UCSD-AML1 (cell line): ENCODE data around the gene ASIC2.

Experiments used
- DNase-seq: peaks from one replicate; lab custom pipeline; 2025; ENCODE audit not compliant: unreplicated experiment; lab: John Stamatoyannopoulos, UW

ASIC2 gene

GRCh38 chr17:33292981-33293867, at the start of gene ASIC2:
Gene ASIC2, minus strand, starts transcription at chr17:33293295.
- no peak for DNase-seq

GRCh38 chr17:33342025-33342424, 48.9 kb upstream of the ASIC2 start:
- DNase-seq = no peak

- DNase-seq = no peak
Measured at GRCh38 chr17:33338242-33338641, 45.1 kb upstream of the ASIC2 start.

DNA sequence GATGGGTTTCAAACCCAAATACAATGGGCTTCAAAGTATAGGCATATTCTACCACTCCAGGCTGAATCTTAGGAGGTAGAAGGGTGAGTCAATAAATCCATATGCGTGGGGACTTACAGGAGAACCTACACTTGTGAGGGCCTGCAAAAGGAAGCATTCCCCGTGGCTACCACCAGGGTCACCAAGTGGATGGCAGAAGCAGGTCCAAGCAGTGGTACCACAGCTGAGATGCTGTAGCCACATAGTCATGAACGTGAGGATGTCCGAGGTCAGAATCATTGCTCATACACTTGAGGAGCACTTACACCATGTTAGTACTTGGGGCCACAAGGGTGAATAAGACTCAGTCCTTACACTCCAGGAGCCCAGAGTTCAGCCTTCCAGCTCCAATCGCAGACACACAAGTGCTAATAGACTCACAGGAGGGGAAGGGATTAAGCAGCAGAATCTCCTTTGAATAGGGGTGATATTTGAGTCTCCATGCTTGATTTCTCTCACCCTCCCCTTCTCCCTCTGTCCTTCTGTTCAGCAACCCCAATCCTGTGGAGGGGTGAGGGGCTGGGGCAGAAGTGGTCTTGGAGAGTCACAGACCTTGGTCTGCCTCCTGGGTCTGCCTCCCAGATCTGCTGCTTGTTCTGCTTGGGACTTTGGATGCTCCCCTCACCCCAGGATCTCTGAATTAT, 42.5 kb upstream of the ASIC2 start:
- no peak for DNase-seq

- no peak for DNase-seq
Measured at GRCh38 chr17:33334703-33335102, 41.6 kb upstream of the ASIC2 start.

- DNase-seq = no peak
Measured at GRCh38 chr17:33330877-33331276, 37.8 kb upstream of the ASIC2 start.

- DNase-seq = no peak
Measured at GRCh38 chr17:33328129-33328528, 35.0 kb upstream of the ASIC2 start.

- no peak for DNase-seq
Measured at GRCh38 chr17:33324736-33325135, 31.6 kb upstream of the ASIC2 start.

DNA sequence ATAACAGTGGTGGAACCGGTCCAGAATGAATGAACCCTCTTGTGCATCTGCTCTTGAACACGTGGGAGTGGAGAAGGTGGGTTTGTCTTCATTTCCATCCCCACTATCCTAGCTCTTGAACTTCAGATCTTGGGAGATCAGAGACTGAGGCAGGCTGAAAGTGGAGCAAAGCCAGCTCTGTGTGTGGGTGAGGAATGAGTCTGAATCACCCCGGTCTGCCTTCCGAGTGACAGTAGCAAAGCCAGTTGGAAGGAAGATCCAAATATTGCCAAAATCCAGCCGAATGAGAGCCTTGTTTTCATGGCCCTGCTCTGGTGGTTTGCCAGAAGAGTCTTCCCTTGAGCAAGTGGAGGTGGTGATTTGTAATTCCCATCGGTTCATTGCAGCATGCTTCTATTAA, 29.0 kb upstream of the ASIC2 start:
- no peak for DNase-seq

DNA sequence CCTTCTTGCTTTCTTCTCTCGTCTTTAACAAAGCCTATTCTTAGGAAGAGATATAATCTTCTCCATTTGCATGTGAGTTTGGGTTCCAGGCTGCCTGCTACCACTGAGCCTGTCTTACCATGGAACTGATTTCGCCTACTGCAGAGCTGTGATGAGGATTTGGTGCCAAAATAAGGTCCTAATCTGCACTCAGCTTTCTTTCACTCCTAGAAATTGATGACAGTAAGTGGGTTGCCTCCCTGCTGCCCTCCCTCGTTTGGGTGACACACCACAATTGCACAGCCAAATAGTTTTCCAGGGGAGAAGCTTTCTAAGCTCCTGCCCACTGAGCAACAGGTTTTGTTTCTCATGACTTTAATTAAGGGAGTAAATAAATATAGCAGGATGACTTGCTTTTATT, 25.1 kb upstream of the ASIC2 start:
- no peak for DNase-seq

GRCh38 chr17:33316746-33317145, 23.7 kb upstream of the ASIC2 start:
- no peak for DNase-seq

GRCh38 chr17:33310296-33310695, 17.2 kb upstream of the ASIC2 start:
- no peak for DNase-seq

DNA sequence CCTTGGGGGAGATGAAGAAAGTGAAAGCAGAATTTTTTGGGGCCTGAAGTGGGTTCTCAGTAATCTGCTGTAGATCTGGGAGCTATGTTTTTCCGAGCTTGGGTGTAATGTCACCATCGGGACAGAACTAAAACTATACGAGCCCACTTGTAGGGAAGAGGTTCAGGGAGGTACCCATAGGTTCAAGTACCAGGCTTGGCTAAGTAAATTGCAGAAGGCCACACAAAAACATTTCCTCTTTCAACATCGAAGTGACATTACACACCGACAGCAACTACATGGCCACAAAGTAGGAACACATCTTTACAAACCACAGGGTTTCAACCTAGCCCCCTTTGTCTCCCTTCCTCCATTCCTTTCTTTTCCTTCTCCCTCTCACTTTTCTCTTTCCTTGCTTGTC, 10.2 kb upstream of the ASIC2 start:
- no peak for DNase-seq

DNA sequence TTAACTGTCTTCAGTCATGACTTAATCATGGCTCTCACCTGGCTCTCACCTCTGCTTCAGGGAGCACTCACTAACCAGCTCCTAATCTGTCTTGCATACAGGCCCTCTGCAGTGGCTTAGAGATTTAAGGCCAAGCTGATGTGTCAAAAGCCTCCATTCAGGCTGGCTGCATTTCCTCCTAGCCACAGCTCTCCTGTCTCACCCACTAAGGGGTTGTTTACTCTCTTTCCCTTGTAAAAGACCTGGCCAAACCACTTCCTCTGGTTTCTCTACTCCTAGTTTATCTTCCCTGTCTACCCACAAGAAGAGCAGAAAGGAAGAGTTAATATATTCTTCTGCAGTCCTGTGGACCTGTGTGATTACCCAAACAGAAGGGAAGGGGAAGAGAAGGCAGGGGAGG, 9.3 kb upstream of the ASIC2 start:
- DNase-seq = no peak

DNA sequence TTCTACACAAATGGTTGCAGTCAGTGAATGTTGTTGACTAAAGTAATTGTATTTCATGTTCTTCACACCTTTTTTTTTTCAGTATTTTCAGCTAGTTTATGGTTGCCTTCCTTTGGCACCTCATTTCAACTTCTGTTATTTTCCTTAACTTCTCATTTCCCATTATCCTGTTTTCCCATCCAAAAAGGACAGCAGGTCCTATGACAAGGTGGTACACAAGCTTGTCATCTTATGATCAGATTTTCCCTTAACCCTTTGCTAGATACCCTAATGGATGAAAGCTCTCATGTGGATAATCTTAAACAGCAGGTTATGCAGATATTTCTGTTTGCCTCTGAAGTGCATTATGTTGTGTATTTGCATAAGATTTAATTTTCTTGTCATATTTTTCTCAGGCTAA, 7.1 kb upstream of the ASIC2 start:
- DNase-seq = no peak

- DNase-seq = no peak
Measured at GRCh38 chr17:33299115-33299514, 6.0 kb upstream of the ASIC2 start.

- no peak for DNase-seq
Measured at GRCh38 chr17:33297643-33298042, 4.5 kb upstream of the ASIC2 start.

DNA sequence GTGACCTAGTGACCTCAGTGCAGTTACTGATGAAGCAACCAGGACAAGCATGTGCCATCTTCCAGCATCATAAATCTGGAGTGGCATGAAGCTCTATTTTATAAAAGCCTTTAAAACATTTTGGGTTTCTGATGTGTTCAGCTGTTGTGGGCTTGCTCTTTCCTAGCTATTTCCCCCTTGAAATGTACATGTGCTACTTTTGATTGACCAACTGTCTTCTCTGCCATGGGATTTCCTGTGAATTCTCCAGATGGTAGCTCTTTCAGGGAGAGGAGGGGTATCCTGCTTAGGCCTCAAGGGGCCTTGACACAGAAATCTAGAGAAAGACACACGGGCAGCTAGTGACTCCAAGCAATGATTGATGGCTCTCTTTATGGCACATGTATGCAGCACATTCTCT, 1.9 kb upstream of the ASIC2 start:
- DNase-seq = no peak

DNA sequence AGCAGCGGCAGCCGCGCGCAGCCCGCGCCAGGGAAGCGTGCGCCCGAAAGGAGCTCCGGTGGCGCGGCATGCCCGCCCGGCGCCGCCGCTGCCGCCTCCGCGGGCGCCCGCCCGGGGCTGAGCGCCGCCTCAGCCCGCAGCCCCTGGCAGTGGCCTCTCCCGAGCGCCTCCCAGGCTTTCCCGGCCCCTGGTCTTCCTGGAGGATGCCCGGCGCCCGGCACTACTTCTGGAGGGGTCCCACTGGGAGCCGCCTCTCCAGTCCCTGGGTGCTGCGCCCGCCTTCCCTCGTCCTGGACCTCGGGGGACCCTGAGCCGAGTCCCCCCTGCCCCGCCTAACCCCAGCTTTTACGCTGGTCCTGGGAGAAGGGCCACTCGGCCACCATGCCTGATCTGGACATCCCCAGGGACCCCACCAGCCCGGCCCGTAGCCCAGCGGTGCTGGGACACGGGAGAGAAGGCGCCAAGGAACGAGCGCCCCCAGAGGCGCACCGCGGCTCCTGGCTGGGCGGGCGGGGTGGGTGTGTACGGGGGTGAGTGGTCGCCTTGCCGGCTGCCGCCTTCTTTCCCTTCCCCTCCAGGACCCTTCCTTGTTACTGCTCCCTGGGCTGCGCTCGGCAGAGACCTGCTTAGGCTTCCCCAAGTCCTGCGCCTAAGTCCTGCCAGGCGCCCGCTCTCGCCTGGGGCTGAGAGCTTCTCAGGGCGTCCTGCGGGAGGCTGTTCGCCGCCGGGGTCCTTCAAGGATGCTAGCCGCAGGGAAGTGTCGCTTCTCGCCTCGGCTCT, 704 bp downstream of the ASIC2 start:
- no peak for DNase-seq

DNA sequence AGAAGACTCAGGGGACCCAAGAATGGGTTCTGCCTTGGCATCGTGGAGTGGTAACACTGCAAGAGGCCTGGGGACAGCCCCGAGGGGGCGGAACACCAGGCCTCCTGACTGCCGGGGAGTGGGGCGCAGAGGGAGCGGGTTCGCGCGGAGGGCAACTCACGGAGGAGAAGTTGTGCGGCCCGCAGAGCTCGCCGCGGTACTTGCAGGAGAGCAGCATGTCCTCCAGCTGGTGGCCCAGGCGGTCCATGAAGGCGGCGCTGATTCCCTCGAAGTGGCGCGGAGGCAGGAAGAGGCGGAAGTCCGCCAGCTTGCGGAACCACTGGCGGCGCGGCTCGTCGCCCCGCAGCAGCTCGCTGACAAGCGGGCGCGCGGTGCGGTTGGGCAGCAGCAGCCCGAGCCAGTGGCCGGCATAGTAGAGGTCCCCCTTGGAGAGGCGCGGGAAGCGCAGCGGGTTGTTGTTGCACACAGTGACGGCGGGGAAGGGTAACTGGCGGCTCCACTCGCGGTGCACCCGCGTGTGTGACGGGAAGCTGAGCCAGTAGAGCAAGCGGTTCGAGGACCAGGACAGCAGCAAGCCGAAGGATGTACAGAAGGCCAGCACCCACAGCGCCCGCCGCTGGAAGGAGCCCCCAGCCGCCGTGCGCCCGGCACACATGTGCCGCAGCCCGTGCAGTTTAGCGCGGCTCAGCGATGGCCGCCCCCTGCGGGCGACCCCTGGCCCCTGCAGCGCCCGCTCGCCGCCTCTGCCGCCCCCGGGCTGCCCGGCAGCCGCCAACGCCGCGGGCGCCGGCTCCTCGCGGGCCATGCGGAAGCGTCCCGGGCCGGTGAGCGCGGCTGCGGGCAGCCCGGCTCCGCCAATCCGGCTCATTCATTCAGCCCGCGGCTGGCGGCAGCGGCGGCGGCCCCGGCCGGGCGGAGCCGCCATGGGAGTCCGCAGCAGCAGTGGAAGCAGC, 1.6 kb downstream of the ASIC2 start:
- no peak for DNase-seq

DNA sequence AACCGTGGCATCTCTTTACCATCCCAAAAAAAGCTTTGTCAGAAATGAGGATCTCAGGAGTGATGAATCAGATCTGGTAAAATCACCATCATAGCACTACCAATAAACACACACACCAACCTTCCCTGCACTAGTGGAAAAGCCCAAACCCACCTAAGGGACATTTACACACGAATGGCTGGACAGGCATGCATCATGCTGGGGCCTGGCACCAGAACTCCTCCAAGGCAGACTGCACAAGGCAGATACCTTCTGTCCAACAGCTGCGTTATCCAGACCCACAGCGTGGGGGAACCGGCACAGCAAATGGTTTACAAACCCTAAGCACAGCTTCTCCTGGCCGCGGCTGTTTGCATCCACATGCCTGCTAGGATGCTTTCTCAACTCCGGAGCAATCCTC, 2.8 kb downstream of the ASIC2 start:
- no peak for DNase-seq
